GM19023 (cell line): ENCODE measurements around the gene CCSER1.
"Not testable (repeated sequence)": the region's sequence is repeated elsewhere in the genome, so short reads cannot be mapped to it uniquely, and the experiment has no call there.

Experiments
- ATAC-seq: cut with Tn5 transposase; IDR thresholded peaks from one replicate; pipeline ENCODE4 v1.9.1; 2021; ENCODE audit warnings: mild to moderate bottlenecking, moderate library complexity; ENCODE audit not compliant: unreplicated experiment

Gene CCSER1

GRCh38 chr4:90889171-90889570 is 762.0 kb downstream of the CCSER1 start:
- ATAC-seq, result no peak

- ATAC-seq, result not testable (repeated sequence)
These were observed 776.2 kb downstream of the CCSER1 start for GRCh38 chr4:90903413-90903812.

- no peak for ATAC-seq
These were observed 776.8 kb downstream of the CCSER1 start for GRCh38 chr4:90904021-90904420.

DNA sequence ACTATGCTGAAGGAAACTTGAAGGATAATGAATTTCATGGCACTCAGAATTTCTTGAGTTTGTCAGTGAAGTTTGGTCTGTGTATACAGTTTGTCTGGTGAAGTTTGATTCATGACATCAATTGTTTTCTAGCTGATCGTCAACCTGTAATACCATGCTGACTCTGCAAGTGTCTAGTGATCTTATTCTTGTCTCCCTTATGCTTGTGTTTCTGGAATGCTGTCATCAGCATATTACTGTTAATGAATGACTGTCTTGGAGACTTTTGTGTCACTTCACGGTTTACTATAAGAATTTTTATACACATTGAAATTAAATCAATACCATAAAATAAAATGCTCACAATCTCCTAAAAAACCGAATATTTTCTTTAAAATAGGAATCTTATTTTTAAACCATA is 779.0 kb downstream of the CCSER1 start:
- no peak for ATAC-seq

DNA sequence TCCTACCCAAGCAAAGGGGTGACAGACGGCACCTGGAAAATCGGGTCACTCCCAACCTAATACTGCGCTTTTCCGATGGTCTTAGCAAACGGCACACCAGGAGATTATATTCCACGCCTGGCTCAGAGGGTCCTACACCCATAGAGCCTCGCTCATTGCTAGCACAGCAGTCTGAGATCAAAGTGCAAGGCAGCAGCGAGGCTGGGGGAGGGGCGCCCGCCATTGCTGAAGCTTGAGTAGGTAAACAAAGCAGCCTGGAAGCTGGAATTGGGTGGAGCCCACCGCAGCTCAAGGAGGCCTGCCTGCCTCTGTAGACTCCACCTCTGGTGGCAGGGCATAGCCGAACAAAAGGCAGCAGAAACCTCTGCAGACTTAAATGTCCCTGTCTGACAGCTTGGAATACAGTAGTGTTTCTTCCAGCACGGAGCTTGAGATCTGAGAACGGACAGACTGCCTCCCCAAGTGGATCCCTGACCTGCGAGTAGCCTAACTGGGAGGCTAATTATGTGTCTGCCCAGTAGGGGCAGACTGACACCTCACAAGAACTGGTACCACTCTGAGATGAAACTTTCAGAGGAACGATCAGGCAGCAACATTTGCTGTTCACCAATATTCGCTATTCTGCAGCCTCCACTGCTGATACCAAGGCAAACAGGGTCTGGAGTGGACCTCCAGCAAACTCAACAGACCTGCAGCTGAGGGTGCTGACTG is 784.7 kb downstream of the CCSER1 start:
- ATAC-seq, result not testable (repeated sequence)

- no peak for ATAC-seq
These were observed 795.0 kb downstream of the CCSER1 start for GRCh38 chr4:90922174-90922573.

DNA sequence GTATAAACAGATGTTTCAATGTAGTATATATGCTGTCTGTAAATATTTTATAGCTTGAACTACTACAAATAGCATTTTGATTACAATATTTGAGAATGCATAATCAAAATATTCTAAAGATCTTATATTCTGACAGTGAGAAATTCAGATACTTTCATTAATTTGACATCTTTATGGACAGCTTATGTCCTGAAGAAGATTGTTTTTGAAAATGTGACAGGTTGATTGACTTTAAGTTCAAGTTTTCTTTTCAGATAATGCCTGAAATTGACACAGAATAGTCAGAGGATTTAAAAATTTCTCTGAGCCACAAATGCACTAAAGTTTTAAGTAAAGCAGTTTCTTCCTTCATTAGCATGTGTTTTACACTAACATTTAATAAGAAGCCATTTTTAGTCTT is 799.8 kb downstream of the CCSER1 start:
- ATAC-seq, result no peak

DNA sequence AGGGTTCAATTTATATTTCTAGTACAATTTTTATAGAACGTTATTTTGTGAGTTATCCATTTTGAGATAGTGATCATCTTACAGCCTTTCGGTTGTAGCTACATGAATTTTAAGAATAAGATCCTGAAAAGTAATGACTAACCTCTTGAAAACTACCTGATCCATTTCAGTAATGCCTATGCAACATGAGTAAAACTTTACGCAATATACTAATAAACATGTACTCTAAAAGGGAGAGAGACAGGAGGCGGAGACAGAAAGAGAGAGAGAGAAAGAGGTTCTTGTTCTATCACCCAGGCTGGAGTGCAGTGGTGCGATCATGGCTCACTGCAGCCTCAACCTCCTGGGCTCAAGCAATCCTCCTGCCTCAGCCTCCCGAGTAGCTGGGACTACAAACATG is 816.1 kb downstream of the CCSER1 start:
- no peak for ATAC-seq

DNA sequence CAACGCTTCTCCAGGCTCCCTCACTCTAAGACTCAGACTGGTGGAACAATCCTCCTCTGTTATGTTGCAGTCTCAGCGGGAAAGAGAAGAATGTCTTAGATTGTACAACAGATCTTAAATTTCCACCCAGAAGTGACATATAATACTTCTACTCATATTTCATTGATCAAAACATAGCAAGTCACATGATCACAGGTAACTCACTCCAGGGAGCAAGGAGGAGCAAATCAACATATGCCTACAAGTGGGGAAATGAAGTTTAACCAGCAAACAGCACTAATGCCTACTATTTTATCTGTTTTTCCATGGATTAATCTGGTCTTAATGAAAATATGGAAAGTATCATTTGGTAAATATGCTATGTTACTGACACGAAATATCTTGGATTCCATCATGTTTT is 819.8 kb downstream of the CCSER1 start:
- no peak for ATAC-seq

DNA sequence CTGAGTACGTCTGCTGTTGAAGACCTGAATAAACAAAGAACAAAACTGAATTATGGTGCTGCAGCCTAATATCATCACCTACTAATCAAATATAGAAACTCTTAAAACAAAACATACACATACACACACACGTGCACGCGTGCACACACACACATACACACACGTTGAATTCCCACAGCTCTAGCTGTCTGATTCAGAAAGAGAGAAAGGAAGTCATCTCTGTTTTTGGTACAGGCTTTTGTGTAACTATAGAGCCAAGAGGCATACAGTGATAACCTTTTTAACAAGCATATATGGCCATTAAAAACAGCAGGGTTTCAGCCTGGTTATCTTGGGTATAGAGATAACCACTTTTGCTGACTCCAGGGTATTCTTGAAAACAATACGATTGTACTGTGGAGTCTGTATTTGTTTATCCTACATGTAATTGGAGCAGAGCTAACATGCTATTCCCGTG is 823.2 kb downstream of the CCSER1 start:
- no peak for ATAC-seq

DNA sequence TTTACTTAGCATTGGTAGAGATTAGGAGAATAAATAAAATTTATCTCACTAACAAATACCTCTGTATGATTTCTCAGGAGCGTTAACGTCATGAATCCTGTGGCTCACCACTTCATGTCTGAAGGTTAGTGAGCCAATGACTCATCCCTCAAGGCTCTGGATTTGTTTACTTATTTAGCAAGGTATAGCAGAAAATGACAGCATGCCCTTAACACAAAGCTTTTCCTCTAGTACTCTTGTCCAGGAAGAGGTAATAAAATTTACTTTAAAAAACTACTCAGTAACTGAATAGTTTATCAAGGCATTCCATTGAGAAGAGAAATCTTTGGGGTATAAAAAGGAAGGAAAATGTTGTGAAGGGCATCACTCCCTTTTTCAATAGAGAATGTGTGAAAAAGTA is 823.8 kb downstream of the CCSER1 start:
- ATAC-seq, result no peak

DNA sequence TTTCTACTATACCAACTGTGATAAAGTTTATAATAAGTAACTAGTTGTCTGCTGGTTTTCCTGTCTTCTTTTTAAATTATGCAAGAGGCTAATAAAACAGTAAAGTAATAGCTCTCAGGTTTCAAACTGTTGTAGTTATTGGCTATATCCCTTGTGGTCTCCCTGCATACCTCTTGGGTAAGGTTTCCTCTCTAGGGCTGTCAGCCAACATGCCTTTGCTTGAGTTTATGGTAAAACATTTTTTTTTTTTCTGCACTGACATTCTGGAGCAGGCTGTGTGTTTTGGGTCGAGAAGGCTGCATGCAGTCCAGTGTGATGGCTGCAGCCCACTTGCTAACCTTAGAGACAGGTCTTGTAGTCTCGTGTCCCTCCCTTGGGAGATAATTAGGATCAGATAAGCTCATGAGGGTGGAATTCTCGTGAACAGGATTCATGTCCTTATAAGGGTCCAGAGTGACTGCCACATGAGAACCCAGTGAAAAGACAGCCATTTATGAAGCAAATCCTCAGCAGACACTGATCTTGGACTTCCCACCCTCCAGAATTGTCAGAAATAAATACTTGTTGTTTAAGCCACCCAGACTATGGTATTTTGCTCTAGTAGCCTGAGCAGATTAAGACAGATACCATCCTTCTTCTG is 831.2 kb downstream of the CCSER1 start:
- no peak for ATAC-seq

GRCh38 chr4:90960433-90960832 is 833.2 kb downstream of the CCSER1 start:
- ATAC-seq, result peak; percentile 54

- ATAC-seq, result peak; percentile 32
These were observed 833.6 kb downstream of the CCSER1 start for GRCh38 chr4:90960840-90961239.

DNA sequence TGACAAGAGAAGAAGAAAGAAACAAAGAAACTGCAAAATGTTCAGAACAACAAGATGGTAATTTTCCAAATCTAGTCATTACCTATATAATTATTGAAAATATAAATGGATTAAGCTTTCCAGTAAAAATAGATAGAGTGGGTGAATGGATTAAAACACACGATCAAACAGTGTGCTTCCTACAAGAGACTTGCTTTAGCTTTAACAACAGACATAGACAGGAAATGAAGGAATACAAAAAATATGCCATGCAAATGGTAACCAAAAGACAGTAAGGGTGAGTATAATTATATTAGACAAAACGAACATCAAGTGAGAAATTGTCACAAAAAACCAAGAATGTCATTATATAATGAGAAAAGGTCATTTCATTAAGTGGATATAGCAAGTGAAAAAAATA is 842.8 kb downstream of the CCSER1 start:
- no peak for ATAC-seq

- no peak for ATAC-seq
These were observed 850.5 kb downstream of the CCSER1 start for GRCh38 chr4:90977726-90978125.

GRCh38 chr4:90979556-90979955 is 852.4 kb downstream of the CCSER1 start:
- no peak for ATAC-seq

DNA sequence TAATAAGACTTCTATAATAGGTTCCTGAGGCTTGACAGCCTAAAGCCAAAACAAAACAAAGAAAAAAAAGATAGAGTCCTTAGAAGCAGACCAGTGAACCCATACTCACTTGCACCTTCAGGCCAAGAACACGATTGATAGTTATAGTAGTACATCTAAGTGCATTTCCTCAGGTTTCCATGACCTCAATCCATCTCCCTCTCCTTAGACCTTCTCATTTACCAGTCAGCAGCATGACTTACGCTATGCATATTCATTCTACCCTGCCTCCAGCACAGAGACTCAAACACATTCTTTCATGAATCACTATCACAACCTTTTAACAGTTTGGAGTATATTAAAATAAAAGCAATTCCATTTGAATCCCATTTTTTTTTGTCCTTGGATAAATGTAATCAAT is 855.6 kb downstream of the CCSER1 start:
- ATAC-seq, result no peak

DNA sequence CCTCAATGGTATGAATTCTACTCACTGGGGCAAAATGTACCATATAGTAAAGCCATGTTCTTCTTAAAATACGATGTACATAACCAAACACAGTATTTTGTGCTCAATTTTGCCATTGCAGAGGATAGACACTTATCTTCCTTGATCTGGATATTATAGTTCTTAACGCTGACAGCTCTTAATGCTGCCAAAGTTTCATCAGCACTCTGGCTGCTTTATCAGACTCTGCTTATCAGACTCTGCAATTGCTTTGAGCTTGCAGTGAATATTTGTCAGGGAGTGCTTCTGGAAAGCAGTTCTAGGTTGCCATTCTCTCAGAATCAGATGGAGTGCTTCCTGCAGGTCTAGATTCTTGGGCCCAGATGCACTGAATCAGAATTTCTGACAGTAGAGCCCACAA is 863.1 kb downstream of the CCSER1 start:
- ATAC-seq, result no peak

DNA sequence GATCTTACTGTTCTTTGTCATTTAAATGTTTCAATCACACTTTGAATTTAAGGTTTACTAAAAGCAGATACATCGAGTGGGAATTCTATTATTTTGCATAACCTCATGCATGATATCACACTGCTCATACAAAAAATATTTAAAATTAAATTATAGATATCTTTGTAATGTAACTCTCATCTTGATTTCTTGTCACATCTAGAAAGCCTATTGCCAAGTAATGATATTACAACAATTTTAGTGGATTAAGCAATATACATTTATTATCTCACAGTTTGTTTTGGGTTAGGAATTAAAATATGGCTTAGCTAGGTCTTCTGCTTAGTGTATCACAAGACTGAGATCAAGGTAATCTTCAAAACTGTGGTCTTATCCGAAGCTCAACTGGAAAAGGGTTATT is 865.0 kb downstream of the CCSER1 start:
- ATAC-seq, result no peak

DNA sequence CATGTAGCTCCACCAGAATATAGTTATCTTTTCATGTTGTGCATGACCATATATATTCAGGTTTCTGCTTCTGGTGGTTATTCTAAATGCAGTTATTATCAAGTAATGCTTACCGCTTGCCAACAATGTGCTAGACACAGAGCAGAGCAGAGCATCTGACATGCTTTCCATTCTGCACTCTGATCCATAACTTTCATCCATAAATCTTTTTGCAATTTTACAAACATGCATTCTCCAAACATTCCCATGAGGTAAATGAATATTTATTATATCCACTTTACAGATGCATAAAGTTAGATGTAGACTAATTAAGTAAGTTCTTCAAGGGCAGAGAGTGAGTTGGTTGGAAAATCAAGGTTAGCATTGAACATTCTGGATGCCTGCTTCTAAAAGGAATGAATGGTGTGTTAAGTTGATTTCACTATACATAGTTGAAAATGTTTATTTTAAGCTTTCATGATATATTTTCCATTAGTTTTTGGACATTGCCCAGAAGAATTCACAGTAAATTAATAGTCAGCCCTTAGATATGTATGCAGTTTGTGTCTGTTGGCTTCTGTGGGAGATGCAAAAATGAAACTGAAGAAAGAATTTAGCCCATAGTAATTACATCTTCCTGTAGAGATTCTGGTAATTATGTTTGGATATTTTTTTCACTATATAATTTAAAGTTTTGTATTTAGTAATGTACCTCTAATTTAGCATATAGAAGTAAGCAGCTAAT is 867.8 kb downstream of the CCSER1 start:
- no peak for ATAC-seq

DNA sequence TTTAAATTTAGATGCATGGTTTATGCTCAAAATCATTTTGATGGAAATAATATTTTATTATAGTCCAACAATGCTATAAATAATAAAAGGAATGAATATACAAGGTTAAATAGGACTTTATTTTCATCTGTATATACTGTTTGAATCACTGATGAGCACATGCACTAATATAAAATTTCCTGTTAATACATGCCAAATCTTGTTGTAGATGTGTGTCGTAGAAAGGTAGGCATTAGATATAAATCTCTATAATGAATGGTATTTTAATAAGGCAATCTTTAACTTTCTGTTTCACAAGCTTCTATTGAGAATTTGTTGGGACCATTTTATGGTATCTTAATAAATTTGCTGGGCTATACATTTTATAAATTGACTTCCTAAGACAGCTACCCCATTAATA is 868.8 kb downstream of the CCSER1 start:
- no peak for ATAC-seq
